Endothelial cell of umbilical vein (primary cell): ENCODE measurements around the gene REL.

ENCODE experiments used
- EZH2 ChIP-seq: IDR thresholded peaks from 2 replicates; pipeline ENCODE4 v1.6.1; 2012; ENCODE audit warnings: borderline replicate concordance, low read depth, mild to moderate bottlenecking, moderate library complexity, low read length, inconsistent platforms; ENCODE audit not compliant: severe bottlenecking
- JUN ChIP-seq: IDR thresholded peaks from 2 replicates; pipeline ENCODE4 v1.6.1; 2011; ENCODE audit warnings: borderline replicate concordance, low read depth; ENCODE audit not compliant: insufficient read length, insufficient read depth
- POLR2A ChIP-seq: IDR thresholded peaks from 2 replicates; pipeline ENCODE4 v1.6.1; 2012; ENCODE audit warnings: low read depth, mild to moderate bottlenecking, control low read depth, low read length
- POLR2AphosphoS5 ChIP-seq: IDR thresholded peaks from 2 replicates; pipeline ENCODE4 v1.6.1; 2012; ENCODE audit warnings: low read depth, mild to moderate bottlenecking, control low read depth, low read length, moderate library complexity; ENCODE audit not compliant: insufficient read depth
- TF ChIP-seq, protein P1 (sequence below), 2 donors: IDR thresholded peaks; 1 replicate in 1 of 2; 2 replicates in 1 of 2; pipeline ENCODE4 v1.5.1; 2011; ENCODE audit warnings: low read length in 2 of 2, mild to moderate bottlenecking in 2 of 2, moderate library complexity in 2 of 2, control low read depth in 1 of 2, inconsistent platforms in 1 of 2, low read depth in 1 of 2; ENCODE audit not compliant: insufficient read depth in 1 of 2; ENCODE audit errors: extremely low read depth in 1 of 2
- TF ChIP-seq, protein P2 (sequence below): IDR thresholded peaks from 2 replicates; pipeline ENCODE4 v1.6.1; 2011; ENCODE audit not compliant: insufficient read depth, insufficient read length

DNA sequence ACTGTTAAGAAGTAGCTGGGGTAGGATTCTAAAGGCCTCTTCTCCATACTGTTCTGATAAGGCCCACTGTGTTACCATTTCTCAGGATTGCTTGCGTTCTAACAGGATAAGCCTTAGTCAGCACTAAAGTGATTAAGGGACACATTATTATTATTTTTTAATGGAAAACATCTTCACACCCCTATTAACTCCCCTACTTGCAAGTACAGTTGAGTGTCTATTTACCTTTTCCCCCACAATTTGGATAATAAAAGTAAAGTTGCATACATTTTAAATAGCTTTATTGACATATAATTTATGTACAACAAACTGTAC is 9.0 kb downstream of the REL start:
- TF ChIP-seq POLR2A (no peak), EZH2 (no peak), JUN (no peak), POLR2AphosphoS5 (no peak)
- TF ChIP-seq, protein P1, sequence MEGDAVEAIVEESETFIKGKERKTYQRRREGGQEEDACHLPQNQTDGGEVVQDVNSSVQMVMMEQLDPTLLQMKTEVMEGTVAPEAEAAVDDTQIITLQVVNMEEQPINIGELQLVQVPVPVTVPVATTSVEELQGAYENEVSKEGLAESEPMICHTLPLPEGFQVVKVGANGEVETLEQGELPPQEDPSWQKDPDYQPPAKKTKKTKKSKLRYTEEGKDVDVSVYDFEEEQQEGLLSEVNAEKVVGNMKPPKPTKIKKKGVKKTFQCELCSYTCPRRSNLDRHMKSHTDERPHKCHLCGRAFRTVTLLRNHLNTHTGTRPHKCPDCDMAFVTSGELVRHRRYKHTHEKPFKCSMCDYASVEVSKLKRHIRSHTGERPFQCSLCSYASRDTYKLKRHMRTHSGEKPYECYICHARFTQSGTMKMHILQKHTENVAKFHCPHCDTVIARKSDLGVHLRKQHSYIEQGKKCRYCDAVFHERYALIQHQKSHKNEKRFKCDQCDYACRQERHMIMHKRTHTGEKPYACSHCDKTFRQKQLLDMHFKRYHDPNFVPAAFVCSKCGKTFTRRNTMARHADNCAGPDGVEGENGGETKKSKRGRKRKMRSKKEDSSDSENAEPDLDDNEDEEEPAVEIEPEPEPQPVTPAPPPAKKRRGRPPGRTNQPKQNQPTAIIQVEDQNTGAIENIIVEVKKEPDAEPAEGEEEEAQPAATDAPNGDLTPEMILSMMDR (IDR thresholded peaks at IDR 0.05; ENCODE audit: extremely low read depth in 1 of 2, insufficient read depth in 1 of 2, low read depth in 1 of 2, low read length in 2 of 2): no peak
- TF ChIP-seq, protein P2, sequence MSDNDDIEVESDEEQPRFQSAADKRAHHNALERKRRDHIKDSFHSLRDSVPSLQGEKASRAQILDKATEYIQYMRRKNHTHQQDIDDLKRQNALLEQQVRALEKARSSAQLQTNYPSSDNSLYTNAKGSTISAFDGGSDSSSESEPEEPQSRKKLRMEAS: no peak
